GM21825 (cell line): ENCODE results near the gene TXNRD2.
"Not testable (repeated sequence)": the region's sequence is repeated elsewhere in the genome, so short reads cannot be mapped to it uniquely, and the experiment has no call there.

Experiments
- ATAC-seq: cut with Tn5 transposase; IDR thresholded peaks from one replicate; pipeline ENCODE4 v1.9.1; 2021; ENCODE audit warnings: mild to moderate bottlenecking, moderate library complexity; ENCODE audit not compliant: unreplicated experiment

The TXNRD2 gene

DNA sequence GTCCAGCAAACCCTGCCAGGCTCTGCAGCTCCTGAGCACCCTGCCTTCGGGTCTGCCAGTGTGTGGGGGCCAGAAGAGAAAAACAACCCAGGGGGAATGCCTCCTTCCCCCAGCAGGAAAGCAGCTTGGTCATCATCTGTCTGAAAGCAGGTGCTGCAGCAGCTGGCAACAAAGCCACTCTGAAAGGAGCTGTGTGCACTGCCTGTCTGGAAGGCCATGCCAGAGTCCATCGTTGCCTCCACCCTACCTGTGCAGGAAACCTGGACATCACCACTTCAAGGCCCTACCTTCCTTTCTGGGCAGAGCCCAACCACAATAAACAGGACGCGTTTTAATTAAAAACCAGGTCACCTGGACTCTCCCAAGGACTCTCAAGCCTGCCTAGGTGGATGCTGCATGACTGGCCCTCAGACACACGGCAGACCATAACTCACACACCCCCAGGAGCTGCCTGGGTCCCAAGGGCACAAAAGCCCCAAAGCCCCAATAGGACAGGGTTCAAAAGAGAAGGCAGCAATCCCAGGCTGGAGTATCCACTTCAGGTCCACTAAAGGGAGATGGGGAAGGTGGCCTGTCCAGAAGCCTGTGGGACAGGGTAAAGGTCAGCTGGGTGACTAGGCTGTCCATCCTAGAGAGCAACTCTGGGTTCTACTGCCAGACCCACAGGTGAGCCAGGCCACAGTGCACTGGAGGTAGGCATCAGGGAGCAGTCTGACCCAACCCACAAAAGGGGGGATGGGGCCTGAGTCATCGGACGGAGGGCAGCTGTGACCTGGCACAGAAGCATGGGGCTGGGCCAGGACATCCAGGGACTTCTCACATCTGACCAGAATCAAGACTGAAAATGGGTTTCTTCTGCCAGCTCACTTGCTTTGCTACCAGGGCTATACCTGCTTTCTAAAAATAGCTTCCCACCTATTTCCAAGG is 93.1 kb downstream of the TXNRD2 start:
- ATAC-seq: no peak

DNA sequence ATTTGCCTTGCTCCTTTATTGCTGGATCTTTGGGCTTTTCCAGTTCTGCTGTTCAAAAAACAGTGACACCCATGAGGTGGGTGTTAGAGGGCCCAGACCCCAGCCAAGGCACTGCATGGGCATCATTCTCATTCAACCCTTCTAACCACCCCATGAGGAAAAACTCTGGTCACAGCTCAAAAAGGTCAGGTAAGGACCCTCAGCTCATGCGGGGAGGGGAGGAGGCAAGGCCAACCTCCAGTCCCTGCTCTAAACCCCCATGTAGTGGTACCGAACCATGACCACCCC is 94.3 kb downstream of the TXNRD2 start:
- ATAC-seq: no peak

- ATAC-seq: no peak
Observed at GRCh38 chr22:19846620-19847344, 94.8 kb downstream of the TXNRD2 start.

GRCh38 chr22:19845054-19845722 is 96.4 kb downstream of the TXNRD2 start:
- no peak for ATAC-seq

- ATAC-seq: no peak
Observed at GRCh38 chr22:19844377-19845053, 97.1 kb downstream of the TXNRD2 start.

- no peak for ATAC-seq
Observed at GRCh38 chr22:19843857-19844376, 97.7 kb downstream of the TXNRD2 start.

GRCh38 chr22:19843107-19843856 is 98.3 kb downstream of the TXNRD2 start:
- ATAC-seq: no peak

- ATAC-seq: no peak
Observed at GRCh38 chr22:19842393-19843106, 99.1 kb downstream of the TXNRD2 start.

DNA sequence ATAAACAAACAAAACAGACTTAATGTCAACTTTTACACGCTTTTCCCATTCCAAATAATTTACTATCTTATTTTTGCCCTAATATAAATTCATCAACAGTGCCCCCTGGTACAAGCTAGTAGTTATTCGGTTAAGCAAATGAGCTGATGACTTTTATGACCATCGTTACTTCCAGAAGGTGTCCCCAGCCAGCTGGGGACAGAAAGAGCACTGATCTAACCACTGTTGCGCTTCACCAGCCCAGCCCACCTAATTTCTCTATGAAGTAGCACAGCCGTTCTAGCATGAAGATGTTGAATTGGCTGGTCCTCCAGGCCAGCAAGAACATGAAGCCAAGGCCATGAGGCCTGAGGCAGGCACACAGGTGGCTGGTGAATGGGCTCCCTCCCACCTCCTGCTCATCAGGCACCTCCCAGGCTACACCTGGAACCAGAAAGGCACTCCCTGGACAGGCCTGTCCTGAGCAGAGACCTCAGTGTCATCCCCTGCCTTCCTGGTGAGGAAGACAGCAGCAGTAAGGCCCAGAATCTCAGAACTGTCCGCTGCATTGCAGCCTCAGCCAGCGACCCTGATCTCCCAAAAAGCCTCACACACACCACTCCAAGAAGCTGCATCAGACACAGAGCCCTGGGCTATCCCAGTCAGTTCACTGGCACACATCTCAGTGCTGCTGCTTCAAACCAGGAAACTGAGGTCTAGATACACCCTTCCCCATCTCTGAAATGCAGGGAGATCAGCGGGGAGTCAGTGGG is 99.8 kb downstream of the TXNRD2 start:
- no peak for ATAC-seq

DNA sequence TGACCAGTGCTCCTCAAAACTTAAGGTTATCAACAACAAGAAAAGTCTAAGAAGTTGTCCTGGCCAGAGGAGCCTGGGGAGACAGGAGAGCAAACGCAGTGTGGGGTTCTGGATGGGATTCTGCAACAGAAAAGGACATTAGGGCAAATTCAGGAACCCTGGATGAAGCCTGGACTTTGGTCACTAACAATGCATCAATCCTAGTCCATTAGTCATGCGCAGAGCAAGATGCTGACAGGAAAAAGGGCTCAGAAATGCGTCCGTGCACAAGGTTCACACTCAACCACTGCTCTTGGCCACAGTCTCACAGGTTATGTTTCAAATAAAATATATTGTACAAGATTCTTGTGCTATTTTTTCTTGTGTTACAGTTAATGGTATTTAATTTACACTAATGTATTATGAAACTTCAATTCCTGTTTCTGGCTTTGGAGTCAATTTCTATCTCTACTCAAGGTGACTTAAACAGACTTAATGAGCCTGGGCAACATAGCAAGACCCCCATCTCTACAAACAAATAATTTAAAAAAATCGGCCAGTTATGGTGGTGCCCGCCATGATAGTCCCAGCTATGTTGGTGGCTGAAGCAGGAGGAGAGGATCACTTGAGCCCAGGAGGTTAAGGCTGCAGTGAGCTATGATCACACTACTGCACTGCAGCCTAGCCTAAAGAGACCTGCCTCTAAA is 100.5 kb downstream of the TXNRD2 start:
- ATAC-seq: no peak

GRCh38 chr22:19840059-19840458 is 101.6 kb downstream of the TXNRD2 start:
- ATAC-seq: no peak

GRCh38 chr22:19837915-19838314 is 103.7 kb downstream of the TXNRD2 start:
- no peak for ATAC-seq

DNA sequence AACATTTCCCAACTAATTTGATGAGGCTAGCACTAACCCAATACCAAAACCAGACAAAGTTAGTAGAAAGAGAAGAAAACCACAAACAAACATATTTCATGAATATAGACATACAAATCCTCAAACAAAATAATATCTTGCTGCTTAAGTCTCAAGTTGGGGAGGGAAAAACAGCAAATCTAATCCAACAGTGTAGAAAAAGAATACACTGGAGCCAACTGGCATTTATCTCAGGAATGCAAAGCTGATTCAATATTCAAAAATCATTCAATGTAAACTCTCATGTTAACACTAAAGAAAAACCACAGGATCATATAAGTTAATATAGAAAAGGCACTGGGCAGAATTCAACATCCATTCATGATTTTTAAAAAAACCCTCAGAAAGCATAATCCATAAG is 105.1 kb downstream of the TXNRD2 start:
- ATAC-seq: no peak

- no peak for ATAC-seq
Observed at GRCh38 chr22:19834599-19834998, 107.0 kb downstream of the TXNRD2 start.

GRCh38 chr22:19833327-19833726 is 108.3 kb downstream of the TXNRD2 start:
- ATAC-seq: not testable (repeated sequence)

DNA sequence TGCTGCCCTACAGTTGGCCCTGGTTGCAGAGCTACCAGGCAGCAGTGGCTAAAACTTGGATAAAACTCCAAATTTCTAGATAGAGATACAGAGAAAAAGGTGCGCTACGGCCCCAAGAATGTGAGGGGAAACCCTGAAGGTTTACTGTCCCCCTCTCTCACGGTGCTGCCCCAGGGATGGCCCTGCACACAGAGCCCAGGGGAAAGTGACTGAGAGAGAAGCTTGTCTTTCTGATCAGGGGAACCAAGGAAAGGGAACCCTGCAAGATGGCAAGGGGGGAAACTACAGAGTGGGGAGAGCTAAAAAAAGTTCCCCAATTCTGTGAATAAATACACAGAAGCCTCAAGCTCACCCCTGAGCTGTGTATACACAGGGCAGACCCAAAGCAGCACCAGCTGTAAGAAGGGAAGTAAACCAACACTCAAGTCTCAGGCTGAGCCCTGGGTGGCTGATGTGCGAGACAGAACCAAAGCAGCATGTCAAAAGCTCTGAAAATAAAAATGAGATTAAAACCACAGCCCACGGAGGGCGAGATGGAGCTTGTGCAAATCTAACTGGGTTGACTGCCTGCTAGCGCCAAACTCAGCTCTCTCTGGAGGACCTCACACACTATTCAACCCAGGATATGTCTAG is 109.0 kb downstream of the TXNRD2 start:
- ATAC-seq: no peak

DNA sequence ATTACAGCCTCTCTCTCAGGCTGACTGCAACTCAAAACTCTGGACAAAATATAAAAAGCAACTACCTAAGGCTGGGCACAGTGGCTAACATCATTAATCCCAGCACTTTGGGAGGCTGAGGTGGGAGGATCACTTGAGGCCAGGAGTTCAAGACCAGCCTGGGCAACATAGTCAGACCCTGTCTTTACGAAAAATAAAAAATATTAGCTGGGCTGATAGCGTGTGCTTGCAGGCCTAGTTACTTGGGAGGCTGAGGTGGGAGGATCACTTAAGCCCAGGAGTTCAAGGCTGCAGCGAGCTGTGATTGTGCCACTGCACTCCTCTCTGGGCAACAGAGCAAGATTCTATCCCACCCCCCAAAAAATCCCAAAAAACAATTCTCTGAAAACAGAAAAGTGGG is 109.6 kb downstream of the TXNRD2 start:
- ATAC-seq: not testable (repeated sequence)

GRCh38 chr22:19831016-19831415 is 110.6 kb downstream of the TXNRD2 start:
- no peak for ATAC-seq
